SK-N-SH treated with all-trans-retinoic acid at 6 μM for 48 hours (cell line): Measurements from ENCODE around the gene IDI2.

Source experiments
- ISL1 ChIP-seq: fragments of 250-450 bp; sonication (Bioruptor Pico); IDR thresholded peaks from 2 replicates; pipeline ENCODE4 v2.1.2; 2022; ENCODE audit warnings: mild to moderate bottlenecking, moderate library complexity
- ZFP30 ChIP-seq: fragments of 450-650 bp; formaldehyde crosslinking; IDR thresholded peaks from 2 replicates; pipeline ENCODE4 v1.5.0; 2022; ENCODE audit warnings: mild to moderate bottlenecking, moderate library complexity
- TF ChIP-seq, protein P1 (sequence below): fragments of 250-450 bp; sonication (Bioruptor Pico); IDR thresholded peaks from 2 replicates; pipeline ENCODE4 v1.8.0; 2020; ENCODE audit warnings: mild to moderate bottlenecking, moderate library complexity, borderline replicate concordance

DNA sequence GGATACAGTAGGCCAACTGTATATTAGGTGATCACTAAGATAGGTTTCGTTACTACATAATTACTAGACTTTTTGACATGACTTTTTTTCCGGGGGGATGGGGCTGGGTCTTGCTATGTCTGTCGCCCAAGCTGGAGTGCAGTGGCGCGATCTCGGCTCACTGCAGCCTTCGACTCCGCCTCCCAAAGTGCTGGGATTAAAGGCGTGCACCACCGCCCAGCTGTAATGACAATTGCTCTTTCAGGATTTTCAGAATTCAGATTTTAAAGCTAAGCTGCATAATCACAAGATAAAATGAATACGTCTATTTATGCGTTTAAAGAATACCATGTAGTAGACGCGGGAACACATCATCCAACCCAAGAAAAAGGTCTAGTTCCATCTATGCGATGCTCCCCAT lies 22.3 kb upstream of the IDI2 start:
- TF ChIP-seq ZFP30 (CRISPR knock-in tag) (no peak), ISL1 (CRISPR knock-in tag) (no peak)
- TF ChIP-seq, protein P1, sequence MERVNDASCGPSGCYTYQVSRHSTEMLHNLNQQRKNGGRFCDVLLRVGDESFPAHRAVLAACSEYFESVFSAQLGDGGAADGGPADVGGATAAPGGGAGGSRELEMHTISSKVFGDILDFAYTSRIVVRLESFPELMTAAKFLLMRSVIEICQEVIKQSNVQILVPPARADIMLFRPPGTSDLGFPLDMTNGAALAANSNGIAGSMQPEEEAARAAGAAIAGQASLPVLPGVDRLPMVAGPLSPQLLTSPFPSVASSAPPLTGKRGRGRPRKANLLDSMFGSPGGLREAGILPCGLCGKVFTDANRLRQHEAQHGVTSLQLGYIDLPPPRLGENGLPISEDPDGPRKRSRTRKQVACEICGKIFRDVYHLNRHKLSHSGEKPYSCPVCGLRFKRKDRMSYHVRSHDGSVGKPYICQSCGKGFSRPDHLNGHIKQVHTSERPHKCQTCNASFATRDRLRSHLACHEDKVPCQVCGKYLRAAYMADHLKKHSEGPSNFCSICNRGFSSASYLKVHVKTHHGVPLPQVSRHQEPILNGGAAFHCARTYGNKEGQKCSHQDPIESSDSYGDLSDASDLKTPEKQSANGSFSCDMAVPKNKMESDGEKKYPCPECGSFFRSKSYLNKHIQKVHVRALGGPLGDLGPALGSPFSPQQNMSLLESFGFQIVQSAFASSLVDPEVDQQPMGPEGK (CRISPR knock-in tag): no peak
